GM12874 (cell line): Measurements from ENCODE around the gene SYCP3.

Source experiments
- TF ChIP-seq, protein P1 (sequence below): IDR thresholded peaks from 2 replicates; pipeline ENCODE4 v1.5.1; 2011; ENCODE audit warnings: low read depth, mild to moderate bottlenecking, control low read depth, low read length, moderate library complexity; ENCODE audit not compliant: insufficient read depth

SYCP3 gene

DNA sequence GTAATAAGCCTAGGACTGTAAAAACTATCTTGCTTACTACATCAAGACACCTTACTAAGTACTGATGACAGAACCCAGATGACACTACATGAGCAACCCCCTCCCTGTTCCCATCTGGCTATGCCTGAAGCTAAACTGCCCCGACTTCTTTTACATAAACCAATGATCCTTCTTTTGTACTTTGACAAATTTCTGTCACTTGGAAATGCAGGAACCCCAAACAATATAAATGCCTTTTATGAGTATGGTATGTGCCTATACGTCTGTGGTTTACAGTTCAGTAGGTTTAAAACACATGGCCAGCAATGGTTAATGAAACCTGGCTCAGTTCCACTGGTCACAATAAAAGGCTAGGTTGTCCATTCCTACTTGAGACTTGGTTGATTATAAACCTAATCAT, 6.1 kb downstream of the SYCP3 start:
- TF ChIP-seq, protein P1, sequence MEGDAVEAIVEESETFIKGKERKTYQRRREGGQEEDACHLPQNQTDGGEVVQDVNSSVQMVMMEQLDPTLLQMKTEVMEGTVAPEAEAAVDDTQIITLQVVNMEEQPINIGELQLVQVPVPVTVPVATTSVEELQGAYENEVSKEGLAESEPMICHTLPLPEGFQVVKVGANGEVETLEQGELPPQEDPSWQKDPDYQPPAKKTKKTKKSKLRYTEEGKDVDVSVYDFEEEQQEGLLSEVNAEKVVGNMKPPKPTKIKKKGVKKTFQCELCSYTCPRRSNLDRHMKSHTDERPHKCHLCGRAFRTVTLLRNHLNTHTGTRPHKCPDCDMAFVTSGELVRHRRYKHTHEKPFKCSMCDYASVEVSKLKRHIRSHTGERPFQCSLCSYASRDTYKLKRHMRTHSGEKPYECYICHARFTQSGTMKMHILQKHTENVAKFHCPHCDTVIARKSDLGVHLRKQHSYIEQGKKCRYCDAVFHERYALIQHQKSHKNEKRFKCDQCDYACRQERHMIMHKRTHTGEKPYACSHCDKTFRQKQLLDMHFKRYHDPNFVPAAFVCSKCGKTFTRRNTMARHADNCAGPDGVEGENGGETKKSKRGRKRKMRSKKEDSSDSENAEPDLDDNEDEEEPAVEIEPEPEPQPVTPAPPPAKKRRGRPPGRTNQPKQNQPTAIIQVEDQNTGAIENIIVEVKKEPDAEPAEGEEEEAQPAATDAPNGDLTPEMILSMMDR, result no peak

- TF ChIP-seq, protein P1, result no peak
Observed at GRCh38 chr12:101732318-101732717, 6.9 kb downstream of the SYCP3 start.

DNA sequence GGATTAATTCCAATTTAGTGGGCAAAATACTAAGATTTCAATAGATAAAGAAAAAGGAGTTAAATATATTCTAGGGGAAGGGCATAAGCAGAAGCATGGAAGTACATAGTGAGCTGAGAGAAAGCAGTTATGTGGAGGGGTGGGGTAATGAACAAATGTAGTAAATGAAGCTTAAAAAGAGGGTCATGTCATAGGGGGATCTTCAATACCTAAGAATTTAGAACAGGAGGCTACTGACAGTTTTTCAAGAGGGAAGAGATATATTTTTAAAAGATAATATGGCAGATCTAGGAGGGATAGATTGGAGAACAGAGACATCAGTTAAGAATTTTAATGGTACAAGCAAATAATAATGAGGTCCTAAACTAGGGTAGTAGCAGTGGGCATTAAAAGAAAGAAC, 9.4 kb downstream of the SYCP3 start:
- TF ChIP-seq, protein P1, result no peak

DNA sequence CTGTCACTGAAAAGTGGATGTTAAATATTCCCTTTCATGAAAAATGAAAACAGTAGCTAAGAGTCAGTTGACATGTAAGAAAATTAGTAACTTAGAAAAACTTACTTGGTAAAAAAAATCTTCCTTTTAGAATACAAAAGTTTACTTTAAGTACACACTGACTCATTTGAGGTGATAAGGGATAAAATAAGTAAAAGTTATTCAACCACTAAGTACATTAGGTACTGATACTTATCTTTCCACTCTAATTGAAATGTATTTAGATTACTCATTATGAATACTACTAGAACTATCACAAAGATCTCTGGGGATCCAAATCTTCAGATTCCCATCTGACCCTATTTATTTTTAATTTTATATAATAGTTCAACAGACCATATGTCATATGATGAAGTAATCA, 12.2 kb downstream of the SYCP3 start:
- TF ChIP-seq, protein P1, result no peak

- TF ChIP-seq, protein P1, result no peak
Observed at GRCh38 chr12:101722392-101722791, 16.9 kb downstream of the SYCP3 start.

GRCh38 chr12:101720118-101720517, 19.1 kb downstream of the SYCP3 start:
- TF ChIP-seq, protein P1, result no peak

- TF ChIP-seq, protein P1, result no peak
Observed at GRCh38 chr12:101719566-101719965, 19.7 kb downstream of the SYCP3 start.

DNA sequence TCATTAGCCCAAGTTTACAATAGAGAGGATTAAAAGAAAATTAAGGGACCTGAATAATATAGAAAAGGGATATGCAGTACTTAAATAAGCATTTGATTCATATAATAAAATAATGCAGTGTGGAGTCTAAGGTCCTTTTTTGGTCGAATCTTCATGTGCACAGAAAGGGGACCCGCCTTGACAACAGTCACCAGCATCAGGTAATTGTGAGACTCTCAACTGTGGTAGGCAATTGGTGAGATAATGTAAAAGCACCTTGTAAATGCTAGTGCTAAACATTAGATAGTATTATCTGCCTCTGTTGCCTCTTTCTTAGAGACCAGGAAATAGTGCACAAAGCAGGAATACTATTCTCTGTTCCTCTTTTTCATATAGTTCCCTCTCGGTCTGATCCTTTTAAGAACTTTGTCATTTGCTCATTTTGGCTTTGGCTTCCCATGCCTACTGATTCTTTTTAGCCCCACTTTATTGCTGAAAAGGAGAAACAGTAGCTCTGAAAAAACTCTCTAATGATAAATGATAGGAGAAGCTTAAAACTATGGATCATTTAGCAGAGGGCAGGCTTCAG, 24.3 kb downstream of the SYCP3 start:
- TF ChIP-seq, protein P1, result no peak
